GM19240 (cell line): ENCODE data around the gene PTPRK.

Experiments
- DNase-seq: peaks from one replicate; pipeline ENCODE4 v3.0.0; 2011; ENCODE audit warnings: low spot score; ENCODE audit not compliant: insufficient read length

PTPRK gene

GRCh38 chr6:128350416-128351254 lies 169.8 kb downstream of the PTPRK start:
- no peak for DNase-seq

- DNase-seq: no peak
Measured at GRCh38 chr6:128347123-128347522, 173.3 kb downstream of the PTPRK start.

DNA sequence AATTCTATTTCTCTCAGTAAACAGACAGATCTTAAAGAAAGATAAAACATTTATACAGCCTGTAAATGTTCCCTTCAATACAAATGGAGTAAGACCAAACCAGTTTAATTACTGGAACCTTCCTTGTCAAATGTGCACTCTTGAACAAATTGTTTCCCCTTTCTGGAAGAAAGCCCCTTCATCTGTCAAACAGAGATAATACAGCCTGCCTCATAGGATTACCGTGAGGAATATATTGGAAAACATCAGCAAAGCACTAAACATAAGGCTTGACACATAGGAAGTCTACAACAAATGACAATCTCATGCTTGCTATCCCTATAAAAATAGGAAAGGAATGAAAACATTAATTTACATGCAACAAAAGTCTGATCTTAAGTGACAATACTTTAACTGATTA lies 173.8 kb downstream of the PTPRK start:
- no peak for DNase-seq

DNA sequence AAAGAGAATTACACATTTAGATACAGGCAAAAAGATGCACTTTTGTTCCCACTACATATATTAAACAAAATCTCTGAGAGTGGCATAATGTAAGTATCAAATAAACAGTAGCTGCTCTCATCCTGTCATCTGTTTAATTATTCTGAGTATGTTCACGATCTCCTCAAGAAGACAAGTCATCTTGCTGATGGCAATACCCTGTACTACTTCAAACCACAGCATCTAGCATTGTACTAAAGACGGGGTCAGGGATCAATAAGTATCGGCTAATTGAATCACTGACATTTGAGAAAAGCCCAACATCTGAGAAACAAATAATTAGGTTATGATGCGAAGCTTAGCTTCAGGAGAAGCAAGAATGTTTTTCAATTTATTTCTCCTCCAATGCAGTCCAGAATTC lies 175.1 kb downstream of the PTPRK start:
- no peak for DNase-seq

DNA sequence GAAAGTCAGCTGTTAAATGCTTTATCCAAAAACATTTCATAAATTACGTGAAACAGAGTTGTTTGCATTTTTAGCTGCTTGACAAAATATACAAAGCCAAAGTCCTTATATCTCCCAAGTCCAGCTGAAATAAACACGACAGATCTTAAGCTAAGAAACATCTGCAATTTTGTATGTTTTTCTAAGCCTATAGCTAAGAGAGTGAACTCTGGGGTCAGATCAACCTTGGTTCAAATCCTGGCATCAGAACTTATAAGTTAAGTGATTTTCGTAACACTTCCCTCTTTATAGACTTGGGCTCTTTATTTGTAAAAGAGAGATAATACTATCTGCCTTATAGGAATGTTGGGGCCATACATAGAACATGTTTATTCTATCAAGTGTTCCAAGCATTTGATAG lies 176.7 kb downstream of the PTPRK start:
- no peak for DNase-seq

DNA sequence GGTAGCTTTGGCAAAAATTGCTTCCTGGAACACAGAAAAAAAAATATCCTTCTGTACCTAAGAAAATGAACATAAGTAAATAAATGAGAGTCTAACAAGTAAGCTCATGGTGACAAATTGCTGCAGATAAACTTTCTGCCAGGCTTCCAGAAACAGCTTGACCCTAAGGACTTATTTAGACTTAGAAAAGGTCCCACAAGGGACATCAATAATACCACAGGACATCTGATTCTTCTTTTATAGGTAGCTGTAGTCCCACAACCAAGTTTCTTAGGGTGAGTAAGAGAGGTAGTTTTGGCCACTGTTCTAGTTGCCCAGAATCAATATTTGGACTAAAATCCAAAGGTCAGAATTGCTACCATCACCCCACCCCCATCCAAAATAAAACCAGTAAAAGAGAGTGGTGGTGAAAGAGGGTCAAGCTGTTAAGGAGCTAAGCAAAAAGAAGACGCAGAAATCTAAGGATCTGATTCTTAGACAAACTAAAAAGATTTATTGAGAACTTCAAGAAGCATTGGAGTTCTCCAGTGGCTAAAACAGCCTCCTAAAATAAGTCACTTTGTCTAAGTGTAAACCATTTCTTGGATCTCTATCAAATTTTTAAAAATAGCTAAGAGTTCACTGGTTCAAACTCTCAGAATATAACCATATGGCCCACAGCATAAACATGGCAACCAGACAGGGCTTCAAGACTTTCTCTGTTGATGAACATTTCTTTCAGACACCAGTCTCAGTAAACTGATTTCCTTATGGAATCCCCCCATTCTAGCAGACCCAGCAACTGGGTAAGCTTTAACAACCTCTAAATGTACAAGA lies 180.6 kb downstream of the PTPRK start:
- DNase-seq: no peak

GRCh38 chr6:128337619-128338018 lies 182.8 kb downstream of the PTPRK start:
- no peak for DNase-seq

DNA sequence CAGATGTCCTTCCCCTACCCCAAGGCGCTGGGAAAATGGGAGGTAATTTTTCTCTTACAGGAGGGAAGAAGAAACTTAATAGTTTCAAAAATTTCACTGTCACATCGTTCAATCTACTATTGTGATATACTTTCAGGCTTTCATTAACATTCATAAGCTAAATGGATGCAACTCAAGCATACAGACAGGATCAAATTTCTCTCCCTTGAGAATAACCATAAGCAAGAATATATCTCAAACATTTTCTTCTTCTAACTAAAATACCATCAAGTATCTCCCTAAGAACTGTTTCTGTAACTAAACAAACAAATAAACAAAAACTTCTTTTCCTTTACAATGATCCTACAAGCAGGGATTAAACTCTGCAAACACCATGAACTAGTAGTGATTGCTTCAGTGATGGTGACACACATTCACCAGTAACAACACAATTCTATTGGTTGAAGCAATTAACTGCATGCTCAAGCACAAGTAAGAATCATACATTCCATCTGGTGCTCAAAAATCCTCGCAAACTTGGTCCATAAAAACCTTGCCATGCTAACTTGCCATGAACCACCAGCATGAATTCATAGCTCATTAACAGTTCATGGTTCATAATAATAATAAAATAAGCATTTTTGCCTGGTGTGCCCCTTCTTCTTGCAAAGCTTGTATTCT lies 183.8 kb downstream of the PTPRK start:
- DNase-seq: no peak

GRCh38 chr6:128335963-128336362 lies 184.4 kb downstream of the PTPRK start:
- DNase-seq: no peak

DNA sequence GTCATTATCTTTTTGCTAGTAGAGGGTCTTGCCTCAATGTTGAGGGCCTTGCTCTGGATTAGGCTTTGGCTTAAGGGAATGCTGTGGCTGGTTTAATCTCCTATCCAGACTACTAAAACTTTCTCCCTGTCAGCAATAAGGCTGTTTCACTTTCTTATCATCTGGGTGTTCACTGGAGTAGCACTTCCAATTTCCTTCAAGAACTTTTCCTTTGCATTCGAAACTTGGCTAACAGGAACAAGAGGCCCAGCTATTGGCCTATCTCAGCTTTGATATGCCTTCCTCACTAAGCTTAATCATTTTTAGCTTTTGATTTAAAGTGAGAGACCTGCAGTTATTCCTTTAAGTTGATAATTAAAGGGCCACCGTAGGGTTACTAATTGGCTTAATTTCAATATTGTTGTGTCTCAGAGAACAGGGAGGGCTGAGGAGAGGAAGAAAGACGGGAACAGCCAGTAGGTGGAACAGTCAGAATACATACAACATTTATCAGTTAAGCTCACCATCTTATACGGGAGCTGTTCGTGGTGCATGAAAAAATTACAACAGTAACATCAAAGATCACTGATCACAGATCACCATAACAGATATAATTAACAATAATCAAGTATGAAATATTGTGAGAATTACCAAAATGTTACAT lies 186.7 kb downstream of the PTPRK start:
- no peak for DNase-seq

- no peak for DNase-seq
Measured at GRCh38 chr6:128327890-128328289, 192.5 kb downstream of the PTPRK start.

GRCh38 chr6:128323011-128323410 lies 197.4 kb downstream of the PTPRK start:
- DNase-seq: no peak

GRCh38 chr6:128319946-128320345 lies 200.5 kb downstream of the PTPRK start:
- no peak for DNase-seq

- DNase-seq: no peak
Measured at GRCh38 chr6:128319157-128319556, 201.2 kb downstream of the PTPRK start.

DNA sequence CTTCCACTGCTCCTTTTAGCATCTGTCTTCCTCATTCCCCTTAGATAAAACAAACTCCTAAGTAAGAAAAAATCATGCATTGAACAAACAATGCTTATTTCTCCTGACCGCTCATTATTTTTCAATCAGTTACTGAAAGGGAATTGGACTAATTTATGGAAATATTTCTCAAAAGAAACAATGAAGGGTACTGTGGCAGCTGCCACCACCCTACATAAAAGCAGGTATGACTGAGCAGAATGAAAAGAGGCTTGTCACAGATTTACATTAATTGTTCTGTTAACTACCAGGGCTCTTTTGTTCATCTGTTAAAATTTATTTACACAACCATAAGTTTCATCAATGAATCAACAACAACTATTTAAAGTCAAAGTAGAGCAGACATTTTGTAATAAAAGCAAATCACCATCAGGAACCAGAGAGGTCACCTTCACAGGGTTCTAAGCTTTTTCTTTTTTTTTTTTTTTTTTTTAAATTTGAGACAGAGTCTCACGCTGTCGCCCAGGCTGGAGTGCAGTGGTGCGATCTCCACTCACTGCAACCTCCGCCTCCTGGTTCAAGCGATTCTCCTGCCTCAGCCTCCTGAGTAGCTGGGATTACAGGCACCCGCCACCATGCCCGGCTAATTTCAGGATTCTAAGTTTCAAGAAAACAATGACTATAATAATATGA lies 204.0 kb downstream of the PTPRK start:
- no peak for DNase-seq

DNA sequence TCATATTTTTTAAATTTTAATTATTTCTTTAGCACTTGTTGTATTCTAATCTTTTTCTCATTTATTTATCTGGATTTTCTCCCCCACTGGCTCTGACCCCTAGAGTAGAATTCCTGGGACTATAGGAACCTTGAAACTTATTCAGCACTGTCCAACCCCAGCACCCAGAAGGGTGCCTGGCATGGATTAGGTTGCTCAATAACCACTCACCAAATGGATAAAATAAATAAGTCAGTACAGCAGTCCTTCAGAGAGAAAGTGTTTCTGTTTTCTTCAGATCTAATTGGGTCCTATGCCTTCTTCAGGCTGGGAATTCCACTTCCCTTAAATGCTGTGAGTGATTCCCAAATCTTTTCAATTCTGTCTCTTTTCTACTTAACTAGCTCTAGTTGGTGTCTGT lies 206.2 kb downstream of the PTPRK start:
- no peak for DNase-seq

GRCh38 chr6:128311944-128312570 lies 208.3 kb downstream of the PTPRK start:
- no peak for DNase-seq

DNA sequence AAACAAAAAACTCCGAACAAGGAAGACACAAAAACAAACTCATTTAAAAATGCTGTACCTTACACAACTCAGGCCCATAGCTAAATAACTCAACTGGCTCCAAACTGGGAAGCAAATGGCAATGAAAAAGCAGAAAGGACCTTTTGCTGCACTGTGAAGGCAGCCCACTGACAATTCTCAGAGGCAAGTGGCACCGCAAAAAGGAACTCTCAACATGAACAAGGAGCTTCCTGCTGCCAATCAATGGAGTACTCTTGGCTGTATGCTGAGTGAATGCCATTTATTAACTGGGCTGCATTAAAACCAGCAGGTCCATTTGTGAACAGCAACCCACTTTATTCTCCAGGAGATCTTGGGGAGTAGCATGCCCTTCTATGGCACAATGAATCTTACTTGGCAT lies 209.9 kb downstream of the PTPRK start:
- no peak for DNase-seq

- DNase-seq: no peak
Measured at GRCh38 chr6:128307671-128308070, 212.7 kb downstream of the PTPRK start.

- DNase-seq: no peak
Measured at GRCh38 chr6:128305976-128306375, 214.4 kb downstream of the PTPRK start.

- no peak for DNase-seq
Measured at GRCh38 chr6:128305228-128305627, 215.2 kb downstream of the PTPRK start.
